Urinary bladder (tissue), 4 donors: ENCODE measurements around the gene PTMA. TPM values are rescaled to one million over a fixed set of nuclear protein-coding genes. Genes with fewer than 3 reads are reported as not detected.
"Not testable (repeated sequence)": the region's sequence is repeated elsewhere in the genome, so short reads cannot be mapped to it uniquely, and the experiment has no call there.

Experiments
- DNase-seq: peaks from one replicate; pipeline ENCODE4 v3.0.0-alpha.2; 2015; ENCODE audit errors: extremely low spot score
- H3K27ac ChIP-seq: one replicate; pipeline ENCODE4 v1.5.1; 2013; ENCODE audit warnings: low read depth, mild to moderate bottlenecking, moderate library complexity
- H3K36me3 ChIP-seq: one replicate; pipeline ENCODE4 v1.6.1; 2013; ENCODE audit warnings: mild to moderate bottlenecking, moderate library complexity; ENCODE audit not compliant: insufficient read depth
- H3K4me1 ChIP-seq: one replicate; pipeline ENCODE4 v1.6.1; 2013; ENCODE audit warnings: mild to moderate bottlenecking, moderate library complexity; ENCODE audit not compliant: insufficient read depth
- H3K4me3 ChIP-seq: one replicate; pipeline ENCODE4 v1.5.1; 2013; ENCODE audit warnings: low read depth, low read length
- WGBS: extraction: QIAGEN DNeasy Blood & Tissue Kit; methylation state at CpG from one replicate; pipeline ENCODE4 v1.1.7; 2013; 5-methylcytosine and 5-hydroxymethylcytosine counted together
- polyA plus RNA-seq: library from polyadenylated mRNA; stranded (reverse); fragments of 200-250 nt; gene quantifications from one replicate; pipeline ENCODE4 v1.2.3, GENCODE V29; 2013
- total RNA-seq: library from RNA; depleted of rRNA; stranded (reverse); fragments of >200 nt; gene quantifications from one replicate; pipeline ENCODE4 v1.2.3, GENCODE V29; 2014
- donor health status: healthy with polysubstance abuse.
- donor health status: healthy.

Gene PTMA
- total and polyA plus RNA-seq, 2 donors, result 778 to 1,510 TPM

DNA sequence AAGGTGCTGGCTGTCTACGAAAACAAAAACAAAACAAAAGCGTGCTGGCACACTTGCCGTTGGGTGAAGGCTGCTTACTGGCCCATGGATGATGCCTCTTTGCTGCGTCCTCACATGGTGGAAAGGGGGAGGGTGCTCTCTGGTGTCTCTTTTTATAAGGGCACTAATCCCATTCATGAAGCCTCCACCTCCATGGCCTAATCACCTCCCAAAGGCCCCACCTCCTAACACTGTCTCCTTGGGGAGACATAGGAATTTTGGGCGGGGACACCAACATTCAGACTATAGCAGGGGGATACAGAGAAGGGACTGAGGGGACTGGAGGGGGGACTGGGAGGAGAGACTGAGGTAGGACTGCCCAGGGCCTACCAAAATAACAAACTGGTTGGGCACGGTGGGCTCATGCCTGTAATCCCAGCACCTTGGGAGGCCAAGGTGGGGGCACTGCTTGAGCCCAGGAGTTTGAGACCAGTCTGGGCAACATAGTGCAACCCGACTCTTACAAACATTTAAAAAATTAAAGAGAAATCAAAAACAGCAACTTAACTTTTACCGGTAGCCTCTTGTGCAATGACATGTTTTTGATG, 14.5 kb downstream of the PTMA start:
- no peak overlapping the region for H3K27ac ChIP-seq
- no peak overlapping the region for H3K4me3 ChIP-seq
- H3K36me3 ChIP-seq, result no peaks in the 10 kb centered on the region
- 83% methylated on average over 8 of the region's 8 CpGs for WGBS
- H3K4me1 ChIP-seq, result no peaks in the 10 kb centered on the region
- DNase-seq, result no peak

DNA sequence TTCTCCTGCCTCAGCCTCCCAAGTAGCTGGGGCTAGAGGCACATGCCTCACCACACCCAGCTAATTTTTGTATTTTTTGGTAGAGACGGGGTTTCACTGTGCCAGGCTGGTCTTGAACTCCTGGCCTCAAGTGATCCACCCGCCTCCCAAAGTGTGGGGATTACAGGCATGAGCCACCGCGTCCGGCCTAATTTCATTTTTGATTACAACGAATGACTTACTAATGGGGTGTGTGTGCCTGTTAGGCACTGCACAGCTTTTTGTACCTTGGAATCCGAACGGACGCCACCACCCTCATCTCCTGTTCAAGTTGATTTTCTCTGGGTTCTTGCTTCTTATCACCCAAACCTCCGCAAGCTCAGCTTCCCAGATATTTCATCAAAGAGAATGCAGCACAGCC, 17.2 kb downstream of the PTMA start:
- Histone ChIP-seq H3K4me3 (no peak overlapping the region), H3K27ac (no peak overlapping the region), H3K4me1 (no peaks in the 10 kb centered on the region), H3K36me3 (no peaks in the 10 kb centered on the region)
- DNase-seq, result no peak
- 87% methylated on average over 10 of the region's 10 CpGs for WGBS

DNA sequence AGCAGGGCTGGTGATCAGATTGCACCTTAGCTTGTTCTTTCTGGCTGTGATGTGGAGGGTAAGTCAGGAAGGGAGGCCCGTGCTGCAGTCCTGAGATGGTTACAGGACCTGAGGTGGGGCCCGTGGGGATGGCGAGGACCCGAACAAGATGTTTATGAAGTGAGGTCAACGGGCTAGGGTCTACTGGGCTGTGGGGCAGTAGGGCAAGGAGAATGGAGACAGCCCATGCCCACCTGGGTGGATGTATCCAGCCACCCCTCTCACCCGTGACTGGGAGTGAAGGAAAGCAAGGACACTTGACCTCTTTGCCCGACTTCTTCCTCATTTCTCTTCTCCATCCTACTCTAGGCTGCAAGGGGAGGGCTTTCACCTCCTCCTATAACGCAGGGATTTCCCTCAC, 18.0 kb downstream of the PTMA start:
- H3K27ac ChIP-seq, result no peak overlapping the region
- no peak for DNase-seq
- no peaks in the 10 kb centered on the region for H3K4me1 ChIP-seq
- no peaks in the 10 kb centered on the region for H3K36me3 ChIP-seq
- WGBS, result 78% methylated on average over 8 of the region's 8 CpGs
- H3K4me3 ChIP-seq, result no peak overlapping the region

DNA sequence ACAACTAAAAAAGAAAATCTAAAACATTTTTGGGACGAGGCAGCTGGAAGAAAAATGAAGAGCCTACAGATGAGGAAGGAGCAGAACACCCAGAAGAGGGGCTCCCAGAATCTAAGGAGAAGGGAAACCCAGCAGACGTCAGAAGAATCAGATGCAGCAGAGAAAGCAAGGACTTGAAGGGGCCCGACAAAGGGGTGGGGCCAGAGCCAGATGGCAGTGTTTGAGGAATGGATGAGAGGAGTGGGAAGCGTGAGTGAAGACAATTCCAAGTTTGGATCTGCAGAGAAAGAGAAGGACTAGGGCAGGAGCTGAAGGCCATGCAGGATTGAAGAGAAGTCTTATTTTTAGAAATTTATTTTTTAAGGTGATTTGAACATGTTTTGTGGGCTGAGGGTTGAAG, 19.3 kb downstream of the PTMA start:
- no peaks in the 10 kb centered on the region for H3K4me1 ChIP-seq
- 49% methylated on average over 4 of the region's 4 CpGs for WGBS
- DNase-seq, result no peak
- no peaks in the 10 kb centered on the region for H3K36me3 ChIP-seq
- H3K4me3 ChIP-seq, result no peak overlapping the region
- no peak overlapping the region for H3K27ac ChIP-seq

DNA sequence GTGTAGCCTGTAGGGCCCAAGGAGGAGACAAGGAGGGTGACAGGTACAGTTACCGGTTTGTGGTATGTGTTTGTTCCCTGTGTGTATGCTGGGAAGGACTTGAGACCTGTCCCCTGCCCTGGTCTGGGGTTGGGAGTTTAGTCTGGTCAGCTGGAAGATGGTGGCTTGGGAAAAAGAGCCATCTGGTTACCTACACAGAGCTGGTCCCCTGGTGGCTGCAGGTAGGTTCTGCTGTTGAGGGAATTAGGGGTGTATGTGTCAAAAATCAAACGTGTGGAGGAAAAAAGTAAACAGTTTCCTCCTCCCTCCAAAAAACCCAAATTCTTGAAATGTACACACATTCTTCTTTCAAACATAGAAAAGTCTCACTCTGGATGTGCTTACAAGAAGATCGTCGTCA, 24.3 kb downstream of the PTMA start:
- Histone ChIP-seq H3K4me3 (no peak overlapping the region), H3K36me3 (no peaks in the 10 kb centered on the region), H3K27ac (no peak overlapping the region), H3K4me1 (no peaks in the 10 kb centered on the region)
- WGBS, result 79% methylated on average over 4 of the region's 4 CpGs
- DNase-seq, result no peak

DNA sequence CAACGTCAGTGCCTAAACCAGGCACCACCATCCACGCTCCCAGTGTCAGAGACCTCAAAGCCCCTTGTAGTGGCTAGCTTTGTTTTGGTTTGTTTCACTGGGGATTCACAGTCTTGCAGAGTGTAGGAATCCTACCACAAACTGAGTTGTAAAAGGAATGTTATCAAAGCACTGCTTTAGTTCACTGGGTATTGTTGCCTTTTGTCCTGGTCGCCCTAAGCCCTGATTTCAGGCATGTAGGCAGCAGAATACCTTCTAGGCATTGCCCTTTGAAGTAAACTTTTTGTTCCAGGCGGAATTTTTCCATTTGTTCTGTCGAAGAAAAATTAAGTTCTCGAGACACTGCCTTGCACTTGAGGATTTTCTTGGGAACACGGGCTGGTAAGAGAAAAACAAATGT, 29.4 kb downstream of the PTMA start:
- no peak overlapping the region for H3K27ac ChIP-seq
- H3K36me3 ChIP-seq, result peaks cover 2% of the 10 kb centered on the region
- H3K4me1 ChIP-seq, result no peaks in the 10 kb centered on the region
- 93% methylated on average over 7 of the region's 7 CpGs for whole genome bisulfite sequencing
- no peak for DNase-seq
- no peak overlapping the region for H3K4me3 ChIP-seq

DNA sequence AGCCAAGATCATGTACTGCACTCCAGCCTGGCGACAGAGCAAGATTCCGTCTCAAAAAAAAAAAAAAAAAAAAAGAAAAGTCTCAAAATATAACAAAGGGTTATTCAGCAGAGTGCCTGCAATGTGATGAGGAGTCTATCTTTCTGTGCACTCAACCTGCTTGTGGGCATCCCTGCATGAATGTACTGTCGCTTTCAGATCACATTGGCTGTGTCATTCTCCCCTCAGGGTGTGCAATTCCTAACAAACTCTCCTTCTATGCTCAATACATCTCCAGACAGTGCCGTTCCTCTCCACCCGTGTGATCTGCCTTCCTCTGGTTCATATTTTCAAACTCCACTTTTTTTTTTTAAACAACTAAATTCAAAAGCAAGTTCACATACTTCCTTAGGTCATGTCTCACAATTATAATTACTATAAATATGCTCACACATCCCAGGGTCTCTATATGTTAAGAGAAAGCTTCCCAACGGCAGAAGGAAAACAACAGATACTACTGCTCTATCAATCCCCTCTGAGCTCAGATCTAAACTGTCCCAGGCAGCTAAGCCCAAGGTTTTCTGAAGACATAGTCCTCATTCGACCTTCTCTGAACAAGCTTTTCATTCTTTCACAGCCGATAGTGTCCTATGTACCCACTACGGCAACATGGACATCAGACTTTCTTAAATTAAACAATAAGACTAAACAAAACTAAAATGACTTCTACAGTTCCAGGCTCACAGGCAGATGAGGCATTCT, 35.2 kb downstream of the PTMA start:
- H3K36me3 ChIP-seq, result peaks cover 2% of the 10 kb centered on the region
- no peaks in the 10 kb centered on the region for H3K4me1 ChIP-seq
- WGBS, result 67% methylated on average over 9 of the region's 9 CpGs
- no peak overlapping the region for H3K27ac ChIP-seq
- no peak for DNase-seq
- H3K4me3 ChIP-seq, result no peak overlapping the region

DNA sequence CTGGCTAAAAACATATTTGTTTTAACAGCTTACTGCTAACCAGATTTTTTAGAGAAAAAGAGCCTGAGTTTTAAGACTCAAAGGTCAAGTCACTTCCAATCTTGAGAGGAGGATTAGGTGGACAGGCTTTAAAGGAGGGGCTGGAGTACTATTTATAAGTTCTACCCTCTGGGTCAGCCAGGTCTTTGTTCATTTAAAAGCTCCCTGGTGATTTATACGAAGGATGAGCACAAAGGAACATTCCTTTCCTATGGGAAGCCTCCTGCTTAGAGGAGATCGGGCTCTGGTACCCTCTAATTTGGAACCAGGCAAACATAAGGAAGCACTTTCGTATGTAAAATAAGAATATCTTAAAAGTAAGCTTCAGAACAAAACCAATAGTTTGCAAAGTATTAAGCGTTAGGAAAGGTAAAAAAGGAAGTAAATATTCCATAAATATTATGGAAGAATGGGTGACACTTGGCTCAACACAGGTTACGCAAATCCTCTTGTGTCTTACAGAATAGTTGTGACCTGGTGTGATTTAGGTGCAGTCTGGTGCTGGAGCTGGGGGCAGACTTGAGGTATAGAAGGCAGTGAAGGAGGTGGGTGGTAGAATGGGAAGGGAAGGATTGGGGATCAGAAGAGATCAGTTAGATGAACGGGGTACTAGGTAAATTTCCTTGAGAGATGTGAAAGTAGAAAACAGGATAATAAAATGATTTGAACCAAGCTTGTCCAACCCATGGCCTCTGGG, 37.1 kb downstream of the PTMA start:
- no peak for DNase-seq
- Histone ChIP-seq H3K36me3 (no peaks in the 10 kb centered on the region), H3K27ac (no peak overlapping the region), H3K4me3 (no peak overlapping the region), H3K4me1 (no peaks in the 10 kb centered on the region)
- WGBS, result 72% methylated on average over 6 of the region's 6 CpGs

DNA sequence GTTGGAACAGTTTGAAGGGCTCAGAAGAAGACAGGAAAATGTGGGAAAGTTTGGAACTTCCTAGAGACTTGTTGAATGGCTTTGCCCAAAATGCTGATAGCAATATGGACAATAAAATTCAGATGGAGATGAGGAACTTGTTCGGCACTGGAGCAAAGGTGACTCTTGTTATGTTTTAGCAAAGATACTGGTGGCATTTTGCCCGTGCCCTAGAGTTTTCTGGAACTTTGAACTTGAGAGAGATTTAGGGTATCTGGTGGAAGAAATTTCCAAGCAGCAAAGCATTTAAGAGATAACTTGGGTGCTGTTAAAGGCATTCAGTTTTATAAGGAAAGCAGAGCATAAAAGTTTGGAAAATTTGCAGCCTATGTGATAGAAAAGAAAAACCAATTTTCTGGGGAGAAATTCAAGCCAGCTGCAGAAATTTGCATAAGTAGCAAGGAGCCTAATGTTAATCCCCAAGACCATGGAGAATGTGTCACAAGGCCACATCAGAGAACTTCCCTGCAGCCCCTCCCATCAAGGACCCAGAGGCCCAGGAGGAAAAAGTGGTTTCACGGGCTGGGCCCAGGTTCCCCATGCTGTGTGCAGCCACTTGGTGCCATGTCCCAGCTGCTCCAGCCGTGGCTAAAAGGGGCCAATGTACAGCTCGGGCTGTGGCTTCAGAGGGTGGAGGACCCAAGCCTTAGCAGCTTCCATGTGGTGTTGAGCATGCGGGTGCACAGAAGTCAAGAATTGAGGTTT, 40.0 kb downstream of the PTMA start:
- not testable (repeated sequence) for H3K36me3 ChIP-seq, H3K27ac ChIP-seq, H3K4me1 ChIP-seq, DNase-seq, H3K4me3 ChIP-seq
- WGBS, result 86% methylated on average over 6 of the region's 6 CpGs

DNA sequence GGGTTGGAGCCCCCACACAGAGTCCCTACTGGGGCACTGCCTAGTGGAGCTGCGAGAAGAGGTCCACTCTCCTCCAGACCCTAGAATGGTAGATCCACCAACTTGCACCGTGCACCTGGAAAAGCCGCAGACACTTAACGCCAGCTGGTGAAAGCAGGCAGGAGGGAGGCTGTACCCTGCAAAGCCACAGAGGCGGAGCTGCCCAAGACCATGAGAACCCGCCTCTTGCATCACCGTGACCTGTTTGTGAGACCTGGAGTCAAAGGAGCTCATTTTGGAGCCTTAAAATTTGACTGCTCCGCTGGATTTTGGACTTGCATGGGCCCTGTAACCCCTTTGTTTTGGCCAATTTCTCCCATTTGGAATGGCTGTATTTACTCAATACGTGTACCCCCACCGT, 40.7 kb downstream of the PTMA start:
- H3K27ac ChIP-seq, DNase-seq, H3K4me3 ChIP-seq, H3K4me1 ChIP-seq, H3K36me3 ChIP-seq: not testable (repeated sequence)
- WGBS, result 87% methylated on average over 10 of the region's 10 CpGs

DNA sequence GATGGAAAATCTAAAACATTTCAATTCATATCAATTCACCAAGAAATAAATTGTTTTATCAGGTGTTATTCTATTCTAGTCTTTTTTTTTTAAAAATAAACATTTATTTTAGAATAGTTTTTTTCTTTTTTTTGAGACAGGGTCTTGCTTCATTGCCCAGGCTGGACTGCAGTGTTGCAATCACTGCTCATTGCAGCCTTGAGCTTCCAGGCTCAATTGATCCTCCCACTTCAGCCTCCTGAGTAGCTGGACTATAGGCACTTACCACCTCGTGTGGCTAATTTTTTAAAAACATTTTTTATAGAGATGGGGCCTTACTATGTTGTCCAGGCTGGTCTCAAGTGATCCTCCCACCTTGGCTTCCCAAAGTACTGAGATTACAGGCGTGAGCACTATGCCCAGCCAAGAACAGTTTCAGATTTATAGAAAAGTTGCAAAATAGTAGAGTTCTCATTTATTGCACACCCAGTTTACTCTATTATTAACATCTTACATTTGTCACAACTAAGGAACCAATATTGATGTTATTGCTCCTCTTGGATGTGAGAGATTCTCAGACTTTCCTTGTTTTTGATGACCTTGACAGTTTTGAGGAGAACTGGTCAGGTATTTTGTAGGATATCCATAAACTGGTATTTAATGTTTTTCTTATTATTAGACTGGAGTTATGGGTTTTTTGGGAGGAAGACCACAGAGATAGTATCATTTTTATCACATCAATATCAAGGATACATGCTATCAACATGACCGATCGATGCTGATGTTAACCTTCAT, 42.9 kb downstream of the PTMA start:
- Histone ChIP-seq H3K4me3 (no peak overlapping the region), H3K27ac (no peak overlapping the region), H3K4me1 (no peaks in the 10 kb centered on the region), H3K36me3 (no peaks in the 10 kb centered on the region)
- WGBS, result 89% methylated on average over 4 of the region's 4 CpGs
- DNase-seq, result no peak

DNA sequence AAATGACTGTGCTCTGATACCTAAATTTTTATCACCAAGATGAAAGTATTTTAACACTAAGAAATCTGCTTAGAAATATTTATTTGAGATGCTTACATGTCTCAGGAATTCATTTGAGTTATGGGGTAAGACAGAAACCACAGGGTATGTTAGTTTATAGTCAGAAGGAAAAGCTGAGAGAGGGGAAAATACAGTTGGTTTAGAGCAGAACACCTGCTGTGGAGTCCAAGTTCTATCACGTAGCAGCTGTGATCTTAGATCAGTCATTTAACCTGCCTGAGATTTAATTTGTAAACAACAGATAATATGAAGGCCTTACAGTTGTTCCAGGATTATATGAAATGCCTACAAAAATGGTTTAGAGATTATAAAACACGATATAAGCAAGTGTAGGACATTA, 43.7 kb downstream of the PTMA start:
- no peaks in the 10 kb centered on the region for H3K36me3 ChIP-seq
- DNase-seq, result no peak
- H3K27ac ChIP-seq, result no peak overlapping the region
- 68% methylated on average over 2 of the region's 2 CpGs for WGBS
- no peak overlapping the region for H3K4me3 ChIP-seq
- H3K4me1 ChIP-seq, result no peaks in the 10 kb centered on the region

DNA sequence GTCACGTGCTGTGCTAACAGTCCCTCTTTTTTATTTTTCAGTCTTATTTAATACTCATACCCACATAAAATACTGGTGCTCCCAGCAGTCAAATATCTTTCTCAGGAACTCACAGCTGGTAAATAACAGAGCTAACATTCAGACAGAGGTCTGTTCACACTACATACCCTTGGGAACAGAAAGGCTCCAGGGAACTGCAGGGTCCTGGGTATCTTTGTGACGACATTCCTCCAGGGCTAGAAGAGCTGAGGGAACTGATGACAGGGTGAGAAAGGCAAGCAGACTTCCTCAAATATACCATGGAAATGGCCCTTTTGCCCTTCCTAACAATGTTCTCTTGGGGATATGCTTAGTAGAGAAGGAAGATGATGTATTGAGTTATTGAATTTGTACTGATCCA, 53.4 kb downstream of the PTMA start:
- WGBS, result 86% methylated on average over 2 of the region's 2 CpGs
- DNase-seq, result no peak
- H3K36me3 ChIP-seq, result peaks cover 4% of the 10 kb centered on the region
- H3K27ac ChIP-seq, result no peak overlapping the region
- H3K4me1 ChIP-seq, result no peaks in the 10 kb centered on the region
- no peak overlapping the region for H3K4me3 ChIP-seq
